OCI-LY7 (cell line): Measurements from ENCODE around the gene MDGA2.

ENCODE experiments used
- CTCF ChIP-seq: fragments of 200-600 bp; sonication (generic); conservative IDR thresholded peaks from 2 replicates; pipeline ENCODE4 v1.5.1; 2014; ENCODE audit warnings: mild to moderate bottlenecking, antibody characterized with exemption, low read length, moderate library complexity, mixed read lengths
- EZH2phosphoT487 ChIP-seq: fragments of 200-600 bp; sonication (generic); IDR thresholded peaks from 2 replicates; pipeline ENCODE4 v1.6.1; 2018; ENCODE audit warnings: low read depth, borderline replicate concordance, mild to moderate bottlenecking, mixed run types, antibody characterized with exemption, low read length, moderate library complexity, mixed read lengths

- no peak for TF ChIP-seq EZH2phosphoT487
- TF ChIP-seq CTCF, result no peak
These were observed 68.8 kb downstream of the MDGA2 start for GRCh38 chr14:47606566-47606965.
